Right atrium auricular region (tissue), 2 donors: ENCODE data around the gene COL23A1. TPM values are rescaled to one million over a fixed set of nuclear protein-coding genes. Genes with fewer than 3 reads are reported as not detected.

Experiments used
- DNase-seq: peaks from one replicate; pipeline ENCODE4 v3.0.0-alpha.2; 2019; ENCODE audit warnings: low spot score
- H3K27ac ChIP-seq, 2 donors: fragments of 200-600 bp; sonication (generic); 1 replicate in 1 of 2; 2 replicates in 1 of 2; pipeline ENCODE4 v1.5.1; 2016 to 2019
- H3K27me3 ChIP-seq, 2 donors: fragments of 200-600 bp; sonication (generic); one replicate each; pipeline versions ENCODE4 v1.5.1 to v1.6.0; 2017 to 2019
- H3K36me3 ChIP-seq: fragments of 200-600 bp; sonication (generic); one replicate; pipeline ENCODE4 v1.5.1; 2016
- H3K4me1 ChIP-seq, 2 donors: fragments of 200-600 bp; sonication (generic); one replicate each; pipeline versions ENCODE4 v1.5.1 to v1.6.0; 2017 to 2019
- H3K4me3 ChIP-seq, 2 donors: fragments of 200-600 bp; sonication (generic); 1 replicate in 1 of 2; 2 replicates in 1 of 2; pipeline ENCODE4 v1.5.1; 2017 to 2019; ENCODE audit warnings: mild to moderate bottlenecking in 1 of 2, moderate library complexity in 1 of 2
- H3K9me3 ChIP-seq, 2 donors: fragments of 200-600 bp; sonication (generic); one replicate each; pipeline ENCODE4 v1.5.1; 2019
- CTCF ChIP-seq, 2 donors: fragments of 200-600 bp; sonication (generic); IDR thresholded peaks; one replicate each; pipeline ENCODE4 v1.5.1; 2019; ENCODE audit warnings: antibody characterized with exemption in 2 of 2
- total RNA-seq, 2 donors: library from RNA; depleted of rRNA; stranded (reverse); fragments of >200 nt; gene quantifications; one replicate each; pipeline ENCODE4 v1.1.0, GENCODE V29; 2016

COL23A1 gene
- total RNA-seq, 2 donors from 2014 or later: 5.7 to 6.8 TPM

GRCh38 chr5:178366998-178367735, 223.0 kb downstream of the COL23A1 start:
- Histone ChIP-seq H3K9me3 (no peaks in the 10 kb centered on the region), H3K27ac (no peak overlapping the region), H3K36me3 (no peaks in the 10 kb centered on the region), H3K4me1 (peaks cover 0 to 11% of the 10 kb centered on the region in 2 donors), H3K27me3 (no peaks in the 10 kb centered on the region), H3K4me3 (no peak overlapping the region)
- no peak for DNase-seq
- no peak for TF ChIP-seq CTCF (IDR thresholded peaks at IDR 0.05)

GRCh38 chr5:178365501-178366440, 224.4 kb downstream of the COL23A1 start:
- DNase-seq: no peak
- Histone ChIP-seq H3K36me3 (no peaks in the 10 kb centered on the region), H3K4me1 (no peaks in the 10 kb centered on the region), H3K27me3 (no peaks in the 10 kb centered on the region), H3K9me3 (no peaks in the 10 kb centered on the region), H3K27ac (no peak overlapping the region), H3K4me3 (no peak overlapping the region)
- no peak for TF ChIP-seq CTCF (IDR thresholded peaks at IDR 0.05)

- Histone ChIP-seq H3K4me3 (no peak overlapping the region), H3K4me1 (no peaks in the 10 kb centered on the region), H3K9me3 (no peaks in the 10 kb centered on the region), H3K27me3 (no peaks in the 10 kb centered on the region), H3K36me3 (no peaks in the 10 kb centered on the region), H3K27ac (no peak overlapping the region)
- TF ChIP-seq CTCF (IDR thresholded peaks at IDR 0.05): no peak
- DNase-seq: no peak
These were observed 225.9 kb downstream of the COL23A1 start for GRCh38 chr5:178364326-178364675.

GRCh38 chr5:178363501-178364325, 226.5 kb downstream of the COL23A1 start:
- Histone ChIP-seq H3K27ac (no peak overlapping the region), H3K4me1 (no peaks in the 10 kb centered on the region), H3K36me3 (no peaks in the 10 kb centered on the region), H3K9me3 (no peaks in the 10 kb centered on the region), H3K27me3 (no peaks in the 10 kb centered on the region), H3K4me3 (no peak overlapping the region)
- DNase-seq: no peak
- no peak for TF ChIP-seq CTCF (IDR thresholded peaks at IDR 0.05)

- no peaks in the 10 kb centered on the region for H3K36me3 ChIP-seq
- no peaks in the 10 kb centered on the region for H3K27me3 ChIP-seq
- DNase-seq: no peak
- H3K27ac ChIP-seq: no peak overlapping the region
- H3K9me3 ChIP-seq: no peaks in the 10 kb centered on the region
- no peak for TF ChIP-seq CTCF (IDR thresholded peaks at IDR 0.05)
- H3K4me3 ChIP-seq: no peak overlapping the region
- H3K4me1 ChIP-seq: peaks cover 0 to 3% of the 10 kb centered on the region in 2 donors
These were observed 228.3 kb downstream of the COL23A1 start for GRCh38 chr5:178361657-178362445.
